ENCODE measurements around the gene IQCH.

Gene IQCH

DNA sequence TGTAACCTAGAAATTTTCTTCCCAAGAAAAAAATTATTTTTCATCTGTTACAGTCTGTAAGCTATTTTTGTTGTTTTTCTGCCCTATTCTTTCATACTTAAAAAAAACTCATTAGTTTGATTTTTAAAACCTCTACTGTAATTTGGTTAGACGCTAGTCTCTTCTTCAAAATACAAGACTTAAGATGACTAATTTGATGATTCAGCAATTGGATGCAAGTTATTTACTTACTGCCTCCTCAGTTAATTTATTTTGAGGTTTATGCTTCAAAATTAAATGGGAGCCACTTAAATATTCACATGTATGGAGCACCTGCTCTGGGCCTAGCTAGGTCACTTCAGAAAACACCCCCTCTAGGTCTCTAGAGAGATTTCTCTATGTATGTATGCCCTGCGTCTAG lies 132.4 kb downstream of the IQCH start:
- CTCF ChIA-PET = interaction anchor here (1.6 to 3.8 kb wide), 3 partner anchors 47 to 450 kb away, joined by 4 to 14 read pairs (median 12); no protein-coding TSS in a partner anchor
- TF ChIP-seq, protein P1, sequence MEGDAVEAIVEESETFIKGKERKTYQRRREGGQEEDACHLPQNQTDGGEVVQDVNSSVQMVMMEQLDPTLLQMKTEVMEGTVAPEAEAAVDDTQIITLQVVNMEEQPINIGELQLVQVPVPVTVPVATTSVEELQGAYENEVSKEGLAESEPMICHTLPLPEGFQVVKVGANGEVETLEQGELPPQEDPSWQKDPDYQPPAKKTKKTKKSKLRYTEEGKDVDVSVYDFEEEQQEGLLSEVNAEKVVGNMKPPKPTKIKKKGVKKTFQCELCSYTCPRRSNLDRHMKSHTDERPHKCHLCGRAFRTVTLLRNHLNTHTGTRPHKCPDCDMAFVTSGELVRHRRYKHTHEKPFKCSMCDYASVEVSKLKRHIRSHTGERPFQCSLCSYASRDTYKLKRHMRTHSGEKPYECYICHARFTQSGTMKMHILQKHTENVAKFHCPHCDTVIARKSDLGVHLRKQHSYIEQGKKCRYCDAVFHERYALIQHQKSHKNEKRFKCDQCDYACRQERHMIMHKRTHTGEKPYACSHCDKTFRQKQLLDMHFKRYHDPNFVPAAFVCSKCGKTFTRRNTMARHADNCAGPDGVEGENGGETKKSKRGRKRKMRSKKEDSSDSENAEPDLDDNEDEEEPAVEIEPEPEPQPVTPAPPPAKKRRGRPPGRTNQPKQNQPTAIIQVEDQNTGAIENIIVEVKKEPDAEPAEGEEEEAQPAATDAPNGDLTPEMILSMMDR (IDR thresholded peaks at IDR 0.05; ENCODE audit: insufficient read depth, low read length, missing control alignments) = no peak
- POLR2A ChIA-PET = no interaction called here
- no peak overlapping the region for H3K4me3 ChIP-seq (ENCODE audit: low read depth, low read length)
- DNase-seq (ENCODE audit: low read depth, low spot score) = no peak

DNA sequence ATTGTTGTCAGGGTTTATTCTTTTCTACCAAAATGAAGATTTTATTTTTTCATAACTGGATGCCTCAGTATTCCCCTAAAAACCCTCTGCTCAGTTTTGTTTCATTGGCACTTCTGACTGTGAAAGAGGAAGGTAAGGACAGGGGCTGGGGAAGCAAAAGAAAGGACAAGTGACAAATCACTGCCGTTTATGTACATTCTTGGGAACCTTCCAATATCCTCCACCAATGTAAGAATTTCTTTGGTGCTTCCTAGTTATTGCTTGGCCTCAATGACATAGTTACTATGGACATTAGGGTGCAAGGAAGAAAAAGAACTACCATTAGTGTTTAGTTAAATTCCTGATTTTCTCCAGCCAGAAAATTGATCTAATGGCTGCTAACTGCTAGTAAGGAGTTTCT lies 135.4 kb downstream of the IQCH start:
- ChIA-PET CTCF (no interaction called here), POLR2A (no interaction called here)
- TF ChIP-seq, protein P1 (IDR thresholded peaks at IDR 0.05; ENCODE audit: insufficient read depth, low read length, missing control alignments) = no peak
- no peak for DNase-seq (ENCODE audit: low read depth, low spot score)
- H3K4me3 ChIP-seq (ENCODE audit: low read depth, low read length) = no peak overlapping the region

DNA sequence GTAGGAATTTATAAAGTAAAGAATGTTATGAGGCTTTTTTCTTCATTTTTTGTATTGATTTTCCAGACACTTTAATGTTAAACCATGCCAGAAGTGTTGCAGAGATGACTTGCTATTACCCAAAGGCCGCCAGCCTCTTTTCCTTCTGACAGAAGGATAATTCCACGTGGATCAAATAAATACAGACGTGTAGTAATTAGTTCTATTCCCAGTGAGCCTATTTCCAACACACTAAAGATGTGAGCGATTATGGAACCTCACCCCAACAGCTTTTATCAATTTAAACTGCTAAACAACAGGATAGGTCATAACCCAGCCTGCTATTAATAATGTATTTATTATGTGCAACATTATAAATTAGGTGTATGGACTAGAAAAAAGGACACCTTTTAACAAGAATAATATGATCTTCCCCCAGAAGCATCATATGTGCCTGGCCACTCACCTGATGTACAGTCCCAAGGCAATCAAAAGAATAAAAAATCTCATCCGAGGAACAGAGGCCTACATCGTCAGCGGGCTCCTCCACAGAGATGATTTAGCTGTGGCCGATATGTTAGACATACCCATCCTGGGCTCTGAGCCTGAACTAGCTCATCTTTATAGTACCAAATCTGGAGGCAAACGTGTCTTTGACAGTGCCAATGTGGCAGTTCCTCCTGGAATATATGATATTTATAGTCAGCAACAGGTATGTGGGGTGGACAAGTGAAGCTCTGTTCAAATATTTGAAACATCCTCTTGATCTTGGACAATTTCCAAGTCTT lies 140.5 kb downstream of the IQCH start:
- POLR2A ChIA-PET = no interaction called here
- H3K4me3 ChIP-seq (ENCODE audit: low read depth, low read length) = no peak overlapping the region
- DNase-seq (ENCODE audit: low read depth, low spot score) = no peak
- TF ChIP-seq, protein P1 (IDR thresholded peaks at IDR 0.05; ENCODE audit: insufficient read depth, low read length, missing control alignments) = no peak
- CTCF ChIA-PET = interaction anchor here (1.0 to 1.8 kb wide), 5 partner anchors 10 to 448 kb away, joined by 3 to 6 read pairs (median 5); no protein-coding TSS in a partner anchor

DNA sequence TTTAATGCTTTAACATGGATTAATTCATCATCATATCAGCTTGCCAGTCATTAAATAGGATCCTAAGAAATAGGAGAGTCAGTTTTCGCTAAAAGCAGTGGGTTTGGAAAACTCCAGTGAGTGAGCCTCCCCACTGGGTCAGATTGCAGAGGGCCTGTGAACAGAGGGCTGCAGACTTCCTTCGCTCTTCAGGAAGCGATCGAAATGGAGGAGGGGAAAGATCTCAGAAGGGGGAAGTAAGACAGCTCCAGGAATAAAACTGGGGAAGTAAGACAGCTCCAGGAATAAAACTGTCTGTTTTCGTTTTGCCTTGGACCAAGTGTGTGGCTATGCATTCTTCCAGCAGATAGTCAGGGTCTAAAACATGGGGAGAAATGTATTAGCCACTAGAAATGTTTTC lies 141.5 kb downstream of the IQCH start:
- TF ChIP-seq, protein P1 (IDR thresholded peaks at IDR 0.05; ENCODE audit: insufficient read depth, low read length, missing control alignments) = no peak
- CTCF ChIA-PET = interaction anchor here (1.6 to 1.8 kb wide), 2 partner anchors 12 to 449 kb away, joined by 5 to 6 read pairs; no protein-coding TSS in a partner anchor
- no peak overlapping the region for H3K4me3 ChIP-seq (ENCODE audit: low read depth, low read length)
- POLR2A ChIA-PET = no interaction called here
- DNase-seq (ENCODE audit: low read depth, low spot score) = no peak

DNA sequence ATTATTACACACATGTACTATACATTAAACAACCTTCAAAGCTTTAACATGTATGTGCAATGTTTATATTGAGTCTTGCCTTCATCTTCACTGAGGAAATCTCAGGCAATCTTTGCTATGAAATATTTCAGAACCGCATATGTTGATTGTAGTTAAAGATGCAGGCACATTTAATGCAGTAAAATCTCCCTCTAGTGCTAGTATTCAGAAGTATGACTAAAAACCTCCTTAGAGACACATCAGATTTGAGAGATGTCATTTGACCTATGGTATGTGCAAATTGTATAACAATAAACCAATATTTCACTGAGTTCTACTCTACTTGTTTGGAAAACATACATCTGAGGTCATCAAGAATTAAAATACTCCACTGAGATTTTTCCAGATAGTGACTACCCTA lies 142.6 kb downstream of the IQCH start:
- ChIA-PET CTCF (interaction anchor here (0.8 to 1.8 kb wide), 2 partner anchors 60 to 450 kb away, joined by 3 to 6 read pairs; no protein-coding TSS in a partner anchor), POLR2A (no interaction called here)
- H3K4me3 ChIP-seq (ENCODE audit: low read depth, low read length) = no peak overlapping the region

DNA sequence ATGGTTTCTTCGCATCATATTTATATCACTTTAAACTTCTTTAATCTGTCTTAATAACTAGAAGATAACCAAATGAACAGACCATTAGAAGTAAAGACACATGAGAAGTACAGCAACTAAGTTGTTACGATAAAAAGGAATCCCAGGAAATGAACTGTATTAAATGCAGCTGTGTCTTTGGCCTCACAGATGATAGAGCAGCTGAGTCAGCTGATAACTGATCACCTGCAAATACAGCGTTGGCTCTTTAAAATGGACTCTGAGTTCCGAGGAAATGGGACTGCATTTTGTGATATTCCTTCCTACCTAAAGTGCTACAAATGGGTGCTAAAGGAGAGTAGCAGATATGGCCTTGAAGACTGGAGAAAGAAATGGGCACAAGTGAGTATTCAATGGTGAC lies 145.3 kb downstream of the IQCH start:
- TF ChIP-seq, protein P1 (IDR thresholded peaks at IDR 0.05; ENCODE audit: insufficient read depth, low read length, missing control alignments) = no peak
- ChIA-PET POLR2A (no interaction called here), CTCF (interaction anchor here (1.3 kb wide), 1 partner anchor 16 kb away, joined by 4 read pairs; no protein-coding TSS in a partner anchor)
- H3K4me3 ChIP-seq (ENCODE audit: low read depth, low read length) = no peak overlapping the region
- DNase-seq (ENCODE audit: low read depth, low spot score) = no peak

More for the DNA sequence above, 142.6 kb downstream of the IQCH start:
- TF ChIP-seq, protein P1 (IDR thresholded peaks at IDR 0.05; ENCODE audit: insufficient read depth, low read length, missing control alignments) = peak; percentile 1
- no peak for DNase-seq (ENCODE audit: low read depth, low spot score)
